GM19035 (cell line): Measurements from ENCODE around the gene MOB2.

Experiments
- ATAC-seq: cut with Tn5 transposase; IDR thresholded peaks from one replicate; pipeline ENCODE4 v1.9.1; 2021; ENCODE audit not compliant: unreplicated experiment

MOB2 gene

GRCh38 chr11:1488575-1489180 is 2.1 kb upstream of the MOB2 start:
- ATAC-seq = no peak

DNA sequence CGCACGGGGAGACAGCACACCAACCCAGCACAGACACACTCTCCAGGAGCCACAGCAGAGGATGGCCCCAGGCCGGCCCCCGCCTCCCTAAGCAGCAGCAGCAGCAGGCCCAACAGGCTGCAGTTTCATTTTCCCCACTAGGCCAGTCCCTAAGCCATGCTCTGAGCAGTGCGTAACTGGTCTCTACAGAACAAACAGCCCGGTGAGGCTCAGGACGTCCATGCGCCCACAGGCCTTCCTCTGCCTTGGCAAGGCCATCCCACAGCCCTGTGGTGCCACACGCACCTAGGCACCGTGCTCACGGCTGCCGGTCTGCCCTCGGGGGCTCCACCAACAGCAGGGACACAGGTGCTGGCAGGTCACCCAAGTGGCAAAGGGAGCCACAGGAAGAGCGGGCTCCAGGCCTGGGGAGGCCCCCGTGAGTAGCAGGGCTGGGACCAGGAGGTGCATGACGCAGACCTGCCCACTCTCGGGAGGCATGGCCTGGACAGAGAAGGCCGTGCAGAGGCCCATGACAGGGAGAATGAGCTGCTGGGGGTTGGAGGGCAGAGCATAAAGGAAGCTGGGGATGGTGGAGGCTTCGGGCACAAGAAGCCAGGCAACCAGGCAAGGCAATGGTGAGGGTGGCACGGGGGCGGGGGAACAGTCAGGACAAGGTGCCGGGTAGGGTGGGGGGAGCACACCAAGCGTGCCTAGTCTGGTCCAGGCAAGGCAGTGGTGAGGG is 1.4 kb upstream of the MOB2 start:
- ATAC-seq = no peak

GRCh38 chr11:1487091-1487850 is 692 bp upstream of the MOB2 start:
- ATAC-seq = no peak

GRCh38 chr11:1485504-1485885 is 1.1 kb downstream of the MOB2 start:
- ATAC-seq = no peak

DNA sequence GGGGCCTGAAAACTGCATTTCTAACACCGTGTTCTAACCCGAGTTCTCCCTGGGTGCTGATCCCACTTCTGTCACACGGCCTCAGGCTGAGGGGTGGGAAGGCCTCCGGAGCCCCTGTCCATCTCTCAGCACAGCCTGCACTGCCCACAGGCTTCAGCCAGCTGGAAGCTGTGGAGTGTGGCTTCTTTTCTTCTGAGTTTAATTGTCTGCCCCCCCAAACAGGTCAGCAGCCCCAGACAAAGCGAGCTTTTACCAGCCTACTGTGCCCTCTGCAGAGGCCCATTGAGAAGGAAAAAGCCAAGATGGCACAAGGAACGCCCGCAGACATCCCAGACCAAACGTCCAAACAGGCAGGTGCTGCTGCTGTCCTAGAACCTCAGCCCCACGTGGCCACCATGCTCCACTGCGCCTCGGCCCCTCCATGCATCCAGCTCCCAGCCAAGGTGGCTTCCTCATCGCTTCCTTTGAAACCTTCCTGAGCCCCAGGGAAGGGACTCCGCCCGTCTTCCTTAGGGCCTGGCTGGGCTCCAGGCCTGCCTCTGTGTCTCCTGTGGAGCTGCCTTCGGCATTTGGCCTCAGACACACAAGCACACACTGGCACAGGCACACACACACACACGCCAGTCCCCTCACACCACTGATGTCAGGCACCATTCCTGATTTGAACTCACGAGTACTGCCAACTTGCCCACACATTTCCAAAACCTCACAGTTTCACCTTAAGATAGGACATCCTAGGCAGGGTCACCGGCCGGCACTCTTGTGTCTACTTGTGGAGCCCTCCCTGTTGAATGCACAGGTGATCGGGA is 1.7 kb downstream of the MOB2 start:
- no peak for ATAC-seq

GRCh38 chr11:1484061-1484671 is 2.4 kb downstream of the MOB2 start:
- no peak for ATAC-seq

- no peak for ATAC-seq
Observed at GRCh38 chr11:1483445-1483961, 3.1 kb downstream of the MOB2 start.

GRCh38 chr11:1482581-1483444 is 3.8 kb downstream of the MOB2 start:
- no peak for ATAC-seq

GRCh38 chr11:1481861-1482441 is 4.6 kb downstream of the MOB2 start:
- ATAC-seq = no peak

- ATAC-seq = no peak
Observed at GRCh38 chr11:1481483-1481825, 5.1 kb downstream of the MOB2 start.

DNA sequence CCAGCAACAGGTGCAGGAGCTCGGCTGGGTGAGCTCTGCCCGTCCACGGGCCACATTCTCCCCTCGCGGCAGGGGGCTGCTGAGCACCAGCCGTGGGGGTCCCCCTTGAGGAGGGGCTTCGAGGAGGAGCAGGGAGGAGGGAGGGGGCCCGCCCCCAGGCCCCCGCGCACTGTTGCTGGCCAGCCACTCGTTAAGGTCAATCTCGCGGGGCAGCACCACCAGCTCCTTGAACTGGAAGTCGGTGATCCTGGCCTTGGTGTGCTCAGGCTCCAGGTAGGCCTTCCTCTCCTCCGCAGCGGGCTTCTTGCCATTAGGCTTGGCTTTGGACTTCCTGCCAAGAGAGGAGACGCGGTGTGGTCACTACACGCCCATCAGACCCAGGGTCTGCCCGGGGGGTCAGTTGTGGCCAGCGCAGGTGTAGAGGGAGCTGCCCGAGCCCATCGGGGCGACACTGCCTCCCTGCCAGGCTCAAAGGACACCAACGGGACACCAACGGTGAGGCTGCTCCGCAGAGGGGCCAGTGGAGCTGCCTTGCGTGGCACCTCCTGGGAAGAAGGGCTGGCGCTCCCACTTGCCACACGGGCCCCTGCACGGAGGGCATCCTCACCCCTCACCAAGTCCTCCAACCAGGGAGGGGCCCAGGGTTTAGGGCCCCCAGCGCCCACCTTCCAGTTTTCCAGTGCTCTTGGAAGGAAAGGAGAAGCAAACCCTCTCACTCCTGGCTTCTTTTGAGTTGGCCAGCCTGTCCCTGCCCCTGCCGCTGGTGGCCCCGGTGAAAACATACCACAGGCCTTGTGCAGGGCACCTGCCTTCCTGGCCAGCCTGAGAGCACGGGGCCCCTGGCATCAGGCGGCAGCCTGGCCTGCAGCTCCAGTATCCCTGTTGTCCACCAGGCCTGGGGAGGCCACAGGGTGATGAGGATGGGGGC is 5.8 kb downstream of the MOB2 start:
- ATAC-seq = no peak

DNA sequence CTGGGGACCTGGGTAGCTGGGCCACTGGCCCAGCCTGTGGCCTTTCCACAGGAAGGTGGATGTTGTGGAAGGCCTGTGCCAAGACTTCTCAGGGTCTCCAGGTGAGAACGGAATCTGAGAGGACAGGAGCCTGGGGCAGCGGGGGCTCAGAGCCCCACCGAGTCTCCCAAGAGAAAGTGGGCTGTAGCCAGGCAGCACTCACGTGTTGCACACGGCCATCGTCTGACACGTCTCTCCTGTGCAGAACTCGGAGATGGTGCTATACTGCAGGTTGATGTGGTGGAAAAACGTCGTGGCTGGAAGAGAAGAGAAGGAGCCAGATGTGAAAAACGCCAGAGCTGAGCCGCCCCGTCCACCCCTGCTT is 6.4 kb downstream of the MOB2 start:
- ATAC-seq = no peak

- no peak for ATAC-seq
Observed at GRCh38 chr11:1479678-1480118, 6.9 kb downstream of the MOB2 start.

DNA sequence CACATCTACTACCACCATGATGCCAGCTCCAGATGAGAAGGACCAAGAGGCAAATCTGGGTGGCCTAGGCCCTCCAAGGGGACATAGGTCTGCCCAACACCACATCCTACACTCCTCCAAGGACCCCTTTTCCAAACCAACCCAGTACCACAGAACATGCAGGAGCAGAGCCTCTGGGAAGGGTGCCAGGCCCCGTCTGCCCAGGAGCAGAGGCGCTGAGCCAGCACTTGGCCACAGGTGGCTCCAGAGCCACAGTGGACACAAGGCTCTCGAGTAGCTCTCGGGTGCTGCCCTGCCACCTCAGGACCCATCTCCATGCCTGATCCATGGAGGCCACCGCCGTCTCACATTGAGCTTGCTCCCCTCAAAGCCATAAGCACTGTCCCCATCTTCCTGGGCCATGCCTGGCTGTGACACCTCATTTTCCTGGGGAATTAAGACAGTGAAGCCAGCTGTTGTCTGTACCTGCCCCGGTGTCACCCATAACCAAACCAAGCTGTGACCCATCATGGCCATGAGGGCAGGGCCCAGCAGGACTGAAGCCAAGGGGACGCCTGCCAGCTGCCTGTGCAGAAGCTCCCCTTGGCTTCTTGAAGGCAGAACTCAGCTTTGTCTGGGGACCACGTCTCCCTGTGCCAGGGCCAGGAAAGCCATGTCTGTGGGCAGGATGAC is 7.4 kb downstream of the MOB2 start:
- no peak for ATAC-seq

GRCh38 chr11:1478544-1478943 is 8.0 kb downstream of the MOB2 start:
- no peak for ATAC-seq

DNA sequence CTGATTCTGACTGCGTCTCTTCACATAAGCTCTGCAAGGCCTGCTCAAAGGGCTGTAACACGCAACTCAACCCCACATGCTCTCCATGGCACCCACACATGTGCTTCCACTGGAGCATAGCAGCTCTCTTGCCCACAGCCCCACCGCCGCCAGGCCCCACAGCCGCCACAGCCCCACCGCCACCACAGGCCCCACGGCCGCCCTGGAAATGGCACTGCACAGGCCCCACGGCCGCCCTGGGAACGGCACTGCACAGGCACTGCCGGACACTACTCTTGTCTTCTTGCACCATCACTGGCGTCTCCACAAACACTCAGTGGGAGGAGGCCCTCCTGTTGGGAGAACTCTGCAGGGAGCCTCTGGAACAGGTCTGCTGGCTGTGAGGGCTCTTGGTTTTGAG is 8.6 kb downstream of the MOB2 start:
- no peak for ATAC-seq

- no peak for ATAC-seq
Observed at GRCh38 chr11:1476940-1477736, 9.4 kb downstream of the MOB2 start.
